Vagina (tissue), 2 donors: Measurements from ENCODE around the gene PHTF2. TPM values are rescaled to one million over a fixed set of nuclear protein-coding genes. Genes with fewer than 3 reads are reported as not detected.
"Not testable (repeated sequence)": the region's sequence is repeated elsewhere in the genome, so short reads cannot be mapped to it uniquely, and the experiment has no call there.

Experiments used
- DNase-seq, 2 donors: peaks; one replicate each; pipeline ENCODE4 v3.0.0-alpha.2; 2017; ENCODE audit errors: extremely low spot score in 2 of 2
- H3K27ac ChIP-seq: fragments of 200-600 bp; sonication (generic); one replicate; pipeline ENCODE4 v1.5.1; 2019
- H3K27me3 ChIP-seq: fragments of 200-600 bp; sonication (generic); one replicate; pipeline ENCODE4 v1.5.1; 2019
- H3K36me3 ChIP-seq, 2 donors: fragments of 200-600 bp; sonication (generic); one replicate each; pipeline ENCODE4 v1.5.1; 2017 to 2019
- H3K4me1 ChIP-seq: fragments of 200-600 bp; sonication (generic); one replicate; pipeline ENCODE4 v1.5.1; 2019
- H3K4me3 ChIP-seq, 2 donors: fragments of 200-600 bp; sonication (generic); 1 replicate in 1 of 2; 2 replicates in 1 of 2; pipeline ENCODE4 v1.5.1; 2016 to 2019
- H3K9me3 ChIP-seq: fragments of 200-600 bp; sonication (generic); one replicate; pipeline ENCODE4 v1.5.1; 2019
- CTCF ChIP-seq, 3 experiments: fragments of 450-650 bp in 2 of 3; fragments of 200-600 bp in 1 of 3; sonication (generic) in 1 of 3; IDR thresholded peaks; one replicate each; pipeline ENCODE4 v1.5.1; 2017 to 2019; ENCODE audit warnings: antibody characterized with exemption in 3 of 3, mild to moderate bottlenecking in 2 of 3, moderate library complexity in 2 of 3
- POLR2A ChIP-seq, 2 donors: fragments of 450-650 bp; IDR thresholded peaks; one replicate each; pipeline ENCODE4 v1.6.1; 2017; ENCODE audit warnings: antibody characterized with exemption in 2 of 2, mild to moderate bottlenecking in 2 of 2, moderate library complexity in 2 of 2
- POLR2AphosphoS5 ChIP-seq, 2 donors: sonication (generic); formaldehyde crosslinking; IDR thresholded peaks; one replicate each; pipeline ENCODE4 v1.9.0; 2017; ENCODE audit warnings: antibody characterized with exemption in 2 of 2, mild to moderate bottlenecking in 2 of 2, low read depth in 1 of 2; ENCODE audit not compliant: insufficient read depth in 1 of 2
- intact Hi-C: fragments of 100-400 bp; cut with DNase I; formaldehyde crosslinking; loops from one replicate; pipeline ENCODE4 v1.15.1; 2023
- total RNA-seq: library from RNA; depleted of rRNA; stranded (reverse); fragments of >200 nt; gene quantifications from one replicate; pipeline ENCODE4 v1.2.3, GENCODE V29; 2016

Gene PHTF2
- total RNA-seq, 1 donor from 2014 or later: 12.0 TPM

DNA sequence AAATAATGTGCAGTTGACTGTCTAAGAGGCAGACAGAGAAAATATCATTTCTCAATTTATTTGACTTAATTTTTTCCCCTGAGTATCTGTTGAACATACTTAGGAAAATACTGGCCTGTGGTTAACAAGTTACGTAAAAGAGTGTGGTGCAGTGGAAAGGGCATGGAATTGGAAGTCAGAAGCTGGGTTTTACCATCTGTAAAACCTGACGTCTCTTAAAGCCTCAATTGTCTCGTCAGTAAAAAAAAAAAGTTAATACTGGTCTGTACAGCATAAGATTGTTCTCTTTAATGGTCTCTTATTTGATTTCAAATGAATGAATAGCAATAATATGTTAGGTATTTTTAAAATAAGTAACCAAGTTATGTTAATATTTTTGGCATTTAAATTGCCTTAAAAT is 67.8 kb downstream of the PHTF2 start:
- no peak for DNase-seq
- Histone ChIP-seq H3K36me3 (no peaks in the 10 kb centered on the region), H3K4me1 (peaks cover 6% of the 10 kb centered on the region), H3K9me3 (no peaks in the 10 kb centered on the region), H3K27me3 (no peaks in the 10 kb centered on the region), H3K4me3 (no peak overlapping the region), H3K27ac (no peak overlapping the region)
- intact Hi-C loops: no loop called here
- no peak for TF ChIP-seq POLR2AphosphoS5 (IDR thresholded peaks at IDR 0.05; ENCODE audit: insufficient read depth in 1 of 2, low read depth in 1 of 2)
- TF ChIP-seq POLR2A (IDR thresholded peaks at IDR 0.05): no peak
- TF ChIP-seq CTCF (IDR thresholded peaks at IDR 0.05): no peak

- Histone ChIP-seq H3K4me3 (no peak overlapping the region), H3K4me1 (peaks cover 6% of the 10 kb centered on the region), H3K36me3 (no peaks in the 10 kb centered on the region), H3K9me3 (no peaks in the 10 kb centered on the region), H3K27ac (no peak overlapping the region), H3K27me3 (no peaks in the 10 kb centered on the region)
- no peak for DNase-seq
- no peak for TF ChIP-seq CTCF (IDR thresholded peaks at IDR 0.05)
- peak in 1 of 2 donors; percentile 57 for TF ChIP-seq POLR2AphosphoS5 (IDR thresholded peaks at IDR 0.05; ENCODE audit: insufficient read depth in 1 of 2, low read depth in 1 of 2)
- TF ChIP-seq POLR2A (IDR thresholded peaks at IDR 0.05): no peak
- intact Hi-C loops: no loop called here
These were observed 68.4 kb downstream of the PHTF2 start for GRCh38 chr7:77866786-77867536.

GRCh38 chr7:77867537-77867865 is 68.9 kb downstream of the PHTF2 start:
- Histone ChIP-seq H3K9me3 (no peaks in the 10 kb centered on the region), H3K27me3 (no peaks in the 10 kb centered on the region), H3K27ac (no peak overlapping the region), H3K4me3 (no peak overlapping the region), H3K4me1 (peaks cover 6% of the 10 kb centered on the region), H3K36me3 (no peaks in the 10 kb centered on the region)
- DNase-seq: no peak
- TF ChIP-seq POLR2A (IDR thresholded peaks at IDR 0.05): no peak
- no peak for TF ChIP-seq CTCF (IDR thresholded peaks at IDR 0.05)
- TF ChIP-seq POLR2AphosphoS5 (IDR thresholded peaks at IDR 0.05; ENCODE audit: insufficient read depth in 1 of 2, low read depth in 1 of 2): no peak
- intact Hi-C loops: no loop called here

DNA sequence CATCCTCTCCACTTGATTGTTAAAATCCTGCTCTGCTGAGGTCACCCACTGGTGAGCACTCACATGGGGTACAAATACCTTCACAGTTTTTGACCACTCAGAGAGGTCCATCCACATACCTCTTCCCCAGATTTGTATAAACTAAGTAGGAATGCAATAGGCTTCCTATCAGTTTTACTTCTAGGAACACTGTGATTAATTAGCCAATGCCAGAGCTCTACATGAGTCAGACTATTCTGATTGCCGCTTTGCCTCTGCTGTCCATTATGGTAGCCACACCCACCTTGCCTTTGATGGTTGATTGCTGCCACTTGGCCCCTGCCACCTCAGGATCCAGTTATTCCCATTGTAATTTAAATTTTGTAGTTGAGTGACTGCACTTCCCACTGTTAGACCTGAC is 73.7 kb downstream of the PHTF2 start:
- intact Hi-C loops, H3K27me3 ChIP-seq: not testable (repeated sequence)

GRCh38 chr7:77873416-77874327 is 75.1 kb downstream of the PHTF2 start:
- H3K9me3 ChIP-seq, intact Hi-C loops, H3K36me3 ChIP-seq, H3K4me1 ChIP-seq, H3K27ac ChIP-seq, H3K4me3 ChIP-seq, H3K27me3 ChIP-seq, DNase-seq: not testable (repeated sequence)

More for the DNA sequence above, 73.7 kb downstream of the PHTF2 start:
- not testable (repeated sequence) for H3K4me1 ChIP-seq, DNase-seq, H3K4me3 ChIP-seq, H3K36me3 ChIP-seq, H3K27ac ChIP-seq, H3K9me3 ChIP-seq

GRCh38 chr7:77877791-77878190 is 79.2 kb downstream of the PHTF2 start:
- TF ChIP-seq POLR2A (IDR thresholded peaks at IDR 0.05) (no peak), CTCF (IDR thresholded peaks at IDR 0.05) (no peak), POLR2AphosphoS5 (IDR thresholded peaks at IDR 0.05; ENCODE audit: insufficient read depth in 1 of 2, low read depth in 1 of 2) (no peak)
- no peak overlapping the region for H3K4me3 ChIP-seq
- intact Hi-C loops: no loop called here
- no peaks in the 10 kb centered on the region for H3K27me3 ChIP-seq
- H3K27ac ChIP-seq: no peak overlapping the region
- H3K9me3 ChIP-seq: no peaks in the 10 kb centered on the region
- H3K4me1 ChIP-seq: no peaks in the 10 kb centered on the region
- no peaks in the 10 kb centered on the region for H3K36me3 ChIP-seq
- DNase-seq: no peak
